ENCODE results near the gene SPARC. TPM values are rescaled to one million over a fixed set of nuclear protein-coding genes. Genes with fewer than 3 reads are reported as not detected.

The SPARC gene
- total and polyA plus RNA-seq, 2 donors, result 152 to 183 TPM

DNA sequence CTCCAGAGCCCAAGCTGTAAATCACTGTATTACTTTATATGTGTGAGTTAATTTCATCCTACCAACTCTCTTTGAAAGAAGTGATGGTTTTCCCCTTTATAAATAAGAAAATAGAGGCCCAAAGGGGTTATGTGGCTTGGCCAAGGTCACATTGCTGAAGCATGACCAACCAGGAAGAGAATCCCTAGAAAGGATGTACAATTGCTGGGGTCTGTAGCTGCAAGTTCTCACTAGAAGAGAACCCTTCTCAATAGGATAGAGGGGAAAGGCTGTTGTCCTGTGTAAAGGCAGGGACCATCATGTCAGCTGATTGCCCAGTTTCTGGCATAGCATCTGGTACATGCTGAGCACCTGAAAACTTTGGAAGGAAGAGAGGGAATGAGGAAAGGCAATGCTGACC is 56.6 kb downstream of the SPARC start:
- no peaks in the 10 kb centered on the region for H3K4me1 ChIP-seq (ENCODE audit: control insufficient read depth in 2 of 2, insufficient read depth in 2 of 2, low read length in 2 of 2)
- no peaks in the 10 kb centered on the region for H3K36me3 ChIP-seq (ENCODE audit: control insufficient read depth in 2 of 2, insufficient read depth in 2 of 2, low read length in 1 of 2)
- no peaks in the 10 kb centered on the region for H3K9me3 ChIP-seq (ENCODE audit: control insufficient read depth in 2 of 2, insufficient read depth in 1 of 2, low read length in 1 of 2)
- H3K4me3 ChIP-seq (ENCODE audit: low read length in 2 of 2), result no peak overlapping the region
- DNase-seq (ENCODE audit: low read depth in 6 of 9, low spot score in 9 of 9), result no peak
- no peak overlapping the region for H3K27ac ChIP-seq (ENCODE audit: low read depth in 1 of 2, low read length in 1 of 2)
- peaks cover 0 to 2% of the 10 kb centered on the region in 2 donors for H3K27me3 ChIP-seq (ENCODE audit: control insufficient read depth in 2 of 2, insufficient read depth in 1 of 2, low read length in 1 of 2)

GRCh38 chr5:151628112-151628823 is 58.4 kb downstream of the SPARC start:
- 90% methylated on average over 7 of the region's 7 CpGs for WGBS
- no peak for DNase-seq (ENCODE audit: low read depth in 6 of 9, low spot score in 9 of 9)
- Histone ChIP-seq H3K27me3 (ENCODE audit: control insufficient read depth in 2 of 2, insufficient read depth in 1 of 2, low read length in 1 of 2) (no peaks in the 10 kb centered on the region), H3K4me3 (ENCODE audit: low read length in 2 of 2) (no peak overlapping the region), H3K9me3 (ENCODE audit: control insufficient read depth in 2 of 2, insufficient read depth in 1 of 2, low read length in 1 of 2) (no peaks in the 10 kb centered on the region), H3K4me1 (ENCODE audit: control insufficient read depth in 2 of 2, insufficient read depth in 2 of 2, low read length in 2 of 2) (no peaks in the 10 kb centered on the region), H3K27ac (ENCODE audit: low read depth in 1 of 2, low read length in 1 of 2) (peak overlapping the region; percentile 7 to 19), H3K36me3 (ENCODE audit: control insufficient read depth in 2 of 2, insufficient read depth in 2 of 2, low read length in 1 of 2) (no peaks in the 10 kb centered on the region)

- 94% methylated on average over 6 of the region's 6 CpGs for WGBS
- H3K27ac ChIP-seq (ENCODE audit: low read depth in 1 of 2, low read length in 1 of 2), result no peak overlapping the region
- no peak overlapping the region for H3K4me3 ChIP-seq (ENCODE audit: low read length in 2 of 2)
- no peaks in the 10 kb centered on the region for H3K27me3 ChIP-seq (ENCODE audit: control insufficient read depth in 2 of 2, insufficient read depth in 1 of 2, low read length in 1 of 2)
- no peak for DNase-seq (ENCODE audit: low read depth in 6 of 9, low spot score in 9 of 9)
- H3K4me1 ChIP-seq (ENCODE audit: control insufficient read depth in 2 of 2, insufficient read depth in 2 of 2, low read length in 2 of 2), result no peaks in the 10 kb centered on the region
- H3K36me3 ChIP-seq (ENCODE audit: control insufficient read depth in 2 of 2, insufficient read depth in 2 of 2, low read length in 1 of 2), result no peaks in the 10 kb centered on the region
- no peaks in the 10 kb centered on the region for H3K9me3 ChIP-seq (ENCODE audit: control insufficient read depth in 2 of 2, insufficient read depth in 1 of 2, low read length in 1 of 2)
These were observed 59.1 kb downstream of the SPARC start for GRCh38 chr5:151627650-151628049.

DNA sequence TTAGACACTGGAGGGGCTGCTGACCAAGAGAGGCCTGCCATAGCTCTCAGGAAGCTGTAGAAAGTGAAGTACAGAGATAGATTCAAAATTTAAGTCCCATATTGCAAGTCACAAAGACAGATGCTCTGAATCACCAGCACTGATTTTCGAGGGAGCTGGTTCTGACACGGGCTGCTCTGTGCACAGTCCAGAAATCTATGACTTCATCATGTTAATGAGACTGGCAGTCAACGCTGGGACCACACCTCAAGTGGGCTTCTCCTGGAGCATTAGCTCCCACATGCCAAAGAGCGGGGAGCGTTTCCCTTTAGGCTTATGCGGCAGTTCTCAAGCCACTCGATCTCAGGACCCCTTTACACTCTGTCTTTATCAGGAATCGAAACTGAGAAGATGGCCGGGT is 61.4 kb downstream of the SPARC start:
- no peak for DNase-seq (ENCODE audit: low read depth in 6 of 9, low spot score in 9 of 9)
- no peak overlapping the region for H3K27ac ChIP-seq (ENCODE audit: low read depth in 1 of 2, low read length in 1 of 2)
- H3K9me3 ChIP-seq (ENCODE audit: control insufficient read depth in 2 of 2, insufficient read depth in 1 of 2, low read length in 1 of 2), result no peaks in the 10 kb centered on the region
- peaks cover 0 to 5% of the 10 kb centered on the region in 2 donors for H3K4me1 ChIP-seq (ENCODE audit: control insufficient read depth in 2 of 2, insufficient read depth in 2 of 2, low read length in 2 of 2)
- 95% methylated on average over 9 of the region's 9 CpGs for WGBS
- no peaks in the 10 kb centered on the region for H3K36me3 ChIP-seq (ENCODE audit: control insufficient read depth in 2 of 2, insufficient read depth in 2 of 2, low read length in 1 of 2)
- H3K4me3 ChIP-seq (ENCODE audit: low read length in 2 of 2), result no peak overlapping the region
- no peaks in the 10 kb centered on the region for H3K27me3 ChIP-seq (ENCODE audit: control insufficient read depth in 2 of 2, insufficient read depth in 1 of 2, low read length in 1 of 2)

DNA sequence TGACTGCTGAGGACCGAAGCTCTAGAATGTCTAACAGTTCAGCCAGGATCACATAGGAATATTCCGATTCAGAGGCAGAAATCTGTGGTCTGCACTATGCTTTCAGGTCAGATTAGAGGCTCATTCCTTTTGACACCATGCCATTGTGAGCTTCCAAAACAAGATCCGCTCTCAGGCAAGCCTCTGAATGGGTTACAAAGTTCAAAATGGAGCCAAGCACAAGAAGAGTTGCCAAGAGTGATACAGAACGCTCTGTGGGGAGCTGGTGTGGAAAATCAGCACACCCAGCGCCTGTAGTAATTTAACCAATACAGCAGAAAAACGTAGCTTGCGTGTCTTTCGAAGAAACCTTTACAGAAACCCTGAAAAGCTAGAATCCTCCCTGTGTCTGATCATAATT is 62.2 kb downstream of the SPARC start:
- Histone ChIP-seq H3K4me3 (ENCODE audit: low read length in 2 of 2) (no peak overlapping the region), H3K9me3 (ENCODE audit: control insufficient read depth in 2 of 2, insufficient read depth in 1 of 2, low read length in 1 of 2) (no peaks in the 10 kb centered on the region), H3K36me3 (ENCODE audit: control insufficient read depth in 2 of 2, insufficient read depth in 2 of 2, low read length in 1 of 2) (no peaks in the 10 kb centered on the region), H3K27me3 (ENCODE audit: control insufficient read depth in 2 of 2, insufficient read depth in 1 of 2, low read length in 1 of 2) (no peaks in the 10 kb centered on the region), H3K4me1 (ENCODE audit: control insufficient read depth in 2 of 2, insufficient read depth in 2 of 2, low read length in 2 of 2) (peaks cover 0 to 8% of the 10 kb centered on the region in 2 donors), H3K27ac (ENCODE audit: low read depth in 1 of 2, low read length in 1 of 2) (no peak overlapping the region)
- 90% methylated on average over 8 of the region's 8 CpGs for WGBS
- DNase-seq (ENCODE audit: low read depth in 6 of 9, low spot score in 9 of 9), result no peak

DNA sequence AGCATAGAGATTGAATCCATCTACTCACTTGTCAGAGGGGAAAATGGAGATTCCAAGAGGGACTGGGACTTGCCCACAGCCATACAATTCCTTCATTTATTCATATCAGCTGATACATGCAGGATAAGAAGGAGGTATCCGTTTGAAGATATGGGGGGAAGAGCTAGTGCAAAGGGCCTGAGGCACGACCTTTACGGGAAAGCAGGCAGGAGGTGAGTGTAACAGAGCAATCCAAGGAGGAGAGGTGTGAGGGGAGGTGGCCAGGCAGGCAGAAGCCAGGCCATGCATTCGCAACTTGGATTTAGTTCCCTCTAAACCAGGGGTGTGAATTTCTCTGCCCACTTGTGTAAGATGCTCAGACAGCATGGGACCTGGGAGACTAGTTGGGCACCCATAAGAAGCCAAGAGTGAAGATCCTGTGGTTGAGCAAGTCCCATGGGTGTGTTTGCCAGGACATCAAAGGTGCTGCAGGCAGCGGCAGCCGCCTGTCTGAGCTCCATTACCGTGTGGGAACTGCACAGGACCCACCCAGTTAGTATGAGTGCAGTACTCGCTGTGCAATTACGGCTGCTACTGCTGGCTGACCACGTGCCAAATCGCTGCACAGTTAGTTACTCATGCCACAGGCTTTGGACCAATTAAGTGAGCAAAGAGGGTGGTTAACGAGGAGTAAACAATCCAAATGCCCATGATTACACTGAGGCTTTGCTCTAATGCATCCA is 64.2 kb downstream of the SPARC start:
- Histone ChIP-seq H3K4me3 (ENCODE audit: low read length in 2 of 2) (no peak overlapping the region), H3K36me3 (ENCODE audit: control insufficient read depth in 2 of 2, insufficient read depth in 2 of 2, low read length in 1 of 2) (no peaks in the 10 kb centered on the region), H3K4me1 (ENCODE audit: control insufficient read depth in 2 of 2, insufficient read depth in 2 of 2, low read length in 2 of 2) (peaks cover 0 to 8% of the 10 kb centered on the region in 2 donors), H3K27ac (ENCODE audit: low read depth in 1 of 2, low read length in 1 of 2) (no peak overlapping the region), H3K9me3 (ENCODE audit: control insufficient read depth in 2 of 2, insufficient read depth in 1 of 2, low read length in 1 of 2) (no peaks in the 10 kb centered on the region), H3K27me3 (ENCODE audit: control insufficient read depth in 2 of 2, insufficient read depth in 1 of 2, low read length in 1 of 2) (no peaks in the 10 kb centered on the region)
- WGBS, result 85% methylated on average over 12 of the region's 12 CpGs
- DNase-seq (ENCODE audit: low read depth in 6 of 9, low spot score in 9 of 9), result no peak

- no peak overlapping the region for H3K4me3 ChIP-seq (ENCODE audit: low read length in 2 of 2)
- no peaks in the 10 kb centered on the region for H3K36me3 ChIP-seq (ENCODE audit: control insufficient read depth in 2 of 2, insufficient read depth in 2 of 2, low read length in 1 of 2)
- WGBS, result 91% methylated on average over 6 of the region's 6 CpGs
- no peaks in the 10 kb centered on the region for H3K9me3 ChIP-seq (ENCODE audit: control insufficient read depth in 2 of 2, insufficient read depth in 1 of 2, low read length in 1 of 2)
- H3K4me1 ChIP-seq (ENCODE audit: control insufficient read depth in 2 of 2, insufficient read depth in 2 of 2, low read length in 2 of 2), result peaks cover 0 to 11% of the 10 kb centered on the region in 2 donors
- H3K27ac ChIP-seq (ENCODE audit: low read depth in 1 of 2, low read length in 1 of 2), result no peak overlapping the region
- H3K27me3 ChIP-seq (ENCODE audit: control insufficient read depth in 2 of 2, insufficient read depth in 1 of 2, low read length in 1 of 2), result no peaks in the 10 kb centered on the region
- no peak for DNase-seq (ENCODE audit: low read depth in 6 of 9, low spot score in 9 of 9)
These were observed 66.3 kb downstream of the SPARC start for GRCh38 chr5:151620461-151620840.

- peak in 1 of 9 donors; percentile 15 for DNase-seq (ENCODE audit: low read depth in 6 of 9, low spot score in 9 of 9)
- Histone ChIP-seq H3K27me3 (ENCODE audit: control insufficient read depth in 2 of 2, insufficient read depth in 1 of 2, low read length in 1 of 2) (no peaks in the 10 kb centered on the region), H3K4me3 (ENCODE audit: low read length in 2 of 2) (no peak overlapping the region), H3K27ac (ENCODE audit: low read depth in 1 of 2, low read length in 1 of 2) (peak overlapping the region in 1 of 2 donors; percentile 7), H3K36me3 (ENCODE audit: control insufficient read depth in 2 of 2, insufficient read depth in 2 of 2, low read length in 1 of 2) (no peaks in the 10 kb centered on the region), H3K4me1 (ENCODE audit: control insufficient read depth in 2 of 2, insufficient read depth in 2 of 2, low read length in 2 of 2) (peaks cover 0 to 16% of the 10 kb centered on the region in 2 donors), H3K9me3 (ENCODE audit: control insufficient read depth in 2 of 2, insufficient read depth in 1 of 2, low read length in 1 of 2) (no peaks in the 10 kb centered on the region)
- WGBS, result 78% methylated on average over 6 of the region's 6 CpGs
These were observed 66.8 kb downstream of the SPARC start for GRCh38 chr5:151619812-151620460.

DNA sequence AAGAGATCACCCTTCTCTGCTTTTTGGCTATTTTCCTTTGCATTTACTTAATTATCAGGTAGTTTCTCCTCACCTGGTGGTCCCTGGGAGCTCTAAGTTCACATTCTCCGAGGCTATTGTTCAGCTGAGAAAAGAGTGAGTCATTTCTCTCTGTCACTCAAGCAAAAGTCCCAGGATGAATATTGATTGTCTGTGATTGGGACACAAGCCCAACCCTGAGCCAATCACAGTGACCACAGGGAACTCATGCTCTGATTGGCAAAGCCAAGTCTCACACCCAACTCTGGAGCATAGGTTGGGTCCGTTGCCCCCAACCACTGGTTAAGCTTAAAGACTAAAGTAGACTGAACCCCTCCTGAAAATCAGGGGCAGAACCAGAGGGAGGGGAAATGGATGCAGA is 67.8 kb downstream of the SPARC start:
- 81% methylated on average over 2 of the region's 2 CpGs for WGBS
- Histone ChIP-seq H3K4me3 (ENCODE audit: low read length in 2 of 2) (no peak overlapping the region), H3K4me1 (ENCODE audit: control insufficient read depth in 2 of 2, insufficient read depth in 2 of 2, low read length in 2 of 2) (peaks cover 0 to 26% of the 10 kb centered on the region in 2 donors), H3K36me3 (ENCODE audit: control insufficient read depth in 2 of 2, insufficient read depth in 2 of 2, low read length in 1 of 2) (no peaks in the 10 kb centered on the region), H3K27me3 (ENCODE audit: control insufficient read depth in 2 of 2, insufficient read depth in 1 of 2, low read length in 1 of 2) (no peaks in the 10 kb centered on the region), H3K9me3 (ENCODE audit: control insufficient read depth in 2 of 2, insufficient read depth in 1 of 2, low read length in 1 of 2) (no peaks in the 10 kb centered on the region), H3K27ac (ENCODE audit: low read depth in 1 of 2, low read length in 1 of 2) (no peak overlapping the region)
- no peak for DNase-seq (ENCODE audit: low read depth in 6 of 9, low spot score in 9 of 9)

Data from thymus (tissue), 11 donors.